CD4-positive, alpha-beta T cell (primary cell): ENCODE data around the gene CREB3L1. TPM values are rescaled to one million over a fixed set of nuclear protein-coding genes. Genes with fewer than 3 reads are reported as not detected.

ENCODE experiments used
- ATAC-seq: fragments of 200-7000 bp; cut with Tn5 transposase; one replicate; pipeline ENCODE4 v1.10.0; 2022; ENCODE audit warnings: mild to moderate bottlenecking; ENCODE audit not compliant: poor library complexity
- CTCF ChIA-PET: fragments of 350-600 bp; sonication (Branson Sonifier 250); formaldehyde crosslinking; loops from one replicate; lab custom pipeline; 2021; ENCODE audit warnings: antibody characterized with exemption, inconsistent platforms; lab: Charles Lee
- POLR2A ChIA-PET: fragments of 350-600 bp; sonication (Branson Sonifier 250); formaldehyde crosslinking; loops from one replicate; lab custom pipeline; 2021; ENCODE audit warnings: antibody characterized with exemption, inconsistent platforms; lab: Charles Lee
- DNase-seq, 14 experiments: peaks; one replicate each; pipeline ENCODE4 v3.0.0-alpha.2; 2013 to 2020; ENCODE audit warnings: mixed read lengths in 2 of 14
- H3K27ac ChIP-seq, 2 donors: one replicate each; pipeline versions ENCODE4 v1.5.1 to v1.7.0; 2013; ENCODE audit warnings: low read length in 2 of 2, low read depth in 1 of 2, mild to moderate bottlenecking in 1 of 2
- H3K27me3 ChIP-seq, 2 experiments: 1 replicate in 1 of 2; 2 replicates in 1 of 2; pipeline versions ENCODE4 v1.6.1 to v1.7.0; 2013; ENCODE audit warnings: low read length in 2 of 2, control low read depth in 1 of 2, mild to moderate bottlenecking in 1 of 2, moderate library complexity in 1 of 2; ENCODE audit not compliant: insufficient read depth in 2 of 2, control insufficient read depth in 1 of 2
- H3K36me3 ChIP-seq: one replicate; pipeline ENCODE4 v1.6.1; 2013; ENCODE audit warnings: low read length, control low read depth; ENCODE audit not compliant: insufficient read depth
- H3K4me1 ChIP-seq: one replicate; pipeline ENCODE4 v1.6.1; 2013; ENCODE audit warnings: low read length, control low read depth; ENCODE audit not compliant: insufficient read depth
- H3K4me3 ChIP-seq: one replicate; pipeline ENCODE4 v1.5.1; 2013; ENCODE audit warnings: mild to moderate bottlenecking, low read length, moderate library complexity
- H3K9me3 ChIP-seq, 2 experiments: 1 replicate in 1 of 2; 2 replicates in 1 of 2; pipeline versions ENCODE4 v1.6.1 to v1.7.0; 2013; ENCODE audit warnings: low read length in 2 of 2, mild to moderate bottlenecking in 2 of 2, control low read depth in 1 of 2, moderate library complexity in 1 of 2; ENCODE audit not compliant: control insufficient read depth in 1 of 2, insufficient read depth in 1 of 2
- H3K27ac Mint-ChIP-seq: one replicate; pipeline ENCODE4 v1.8.0; 2020; ENCODE audit warnings: mixed read lengths
- H3K27me3 Mint-ChIP-seq: one replicate; pipeline ENCODE4 v1.8.0; 2021; ENCODE audit warnings: mixed read lengths
- H3K36me3 Mint-ChIP-seq: one replicate; pipeline ENCODE4 v1.8.0; 2021; ENCODE audit warnings: low read depth, mixed read lengths
- H3K4me1 Mint-ChIP-seq: one replicate; pipeline ENCODE4 v1.8.0; 2021; ENCODE audit warnings: low read depth, mixed read lengths
- H3K4me3 Mint-ChIP-seq: one replicate; pipeline ENCODE4 v1.8.0; 2020; ENCODE audit warnings: mild to moderate bottlenecking, mixed read lengths
- H3K9me3 Mint-ChIP-seq: one replicate; pipeline ENCODE4 v1.8.0; 2020; ENCODE audit warnings: mixed read lengths
- CTCF ChIP-seq: fragments of 200-600 bp; IDR thresholded peaks from one replicate; pipeline ENCODE4 v1.8.0; 2022; ENCODE audit warnings: antibody characterized with exemption, mild to moderate bottlenecking
- intact Hi-C, 2 experiments: fragments of 100-400 bp; cut with DNase I in 1 of 2; cut with micrococcal nuclease in 1 of 2; formaldehyde crosslinking; loops; one replicate each; pipeline versions ENCODE4 v1.15.1 to v1.9.0; 2023 to 2025; cut with DNase I, micrococcal nuclease
- total RNA-seq, 174 experiments: library from RNA in 2 of 174; stranded (reverse) in 2 of 174; gene quantifications; one replicate each; pipeline ENCODE4 v1.2.3 and lab custom pipeline; 2021 to 2026

Gene CREB3L1
- total RNA-seq, 2 experiments from 2014 or later: not detected

GRCh38 chr11:46309814-46310259 lies 32.4 kb downstream of the CREB3L1 start:
- H3K4me3 ChIP-seq: no peak overlapping the region
- Mint-ChIP-seq H3K4me1 (peaks cover 5% of the 10 kb centered on the region), H3K9me3 (no peaks in the 10 kb centered on the region), H3K4me3 (no peak overlapping the region), H3K36me3 (no peaks in the 10 kb centered on the region), H3K27ac (no peak overlapping the region), H3K27me3 (no peaks in the 10 kb centered on the region)
- no peaks in the 10 kb centered on the region for H3K27me3 ChIP-seq
- no peaks in the 10 kb centered on the region for H3K36me3 ChIP-seq
- ChIA-PET POLR2A (interaction anchor here (0.7 to 1.4 kb wide), 4 partner anchors 9 to 74 kb away, joined by 3 to 5 read pairs (median 3); no protein-coding TSS in a partner anchor), CTCF (interaction anchor here (1.3 to 3.2 kb wide), 5 partner anchors 21 to 70 kb away, joined by 3 to 21 read pairs (median 9); partner anchors contain the start of gene DGKZ)
- no peak overlapping the region for H3K27ac ChIP-seq
- TF ChIP-seq CTCF: no peak
- intact Hi-C loops: loop anchor here in 1 of 2 experiments (2.0 to 10.0 kb wide), 3 partner anchors 63 to 345 kb away; partner anchors contain the start of gene PHF21A
- no peaks in the 10 kb centered on the region for H3K9me3 ChIP-seq
- ATAC-seq (no peak), DNase-seq (peak in 3 of 14 experiments; percentile 10 to 39 (median 26))
- H3K4me1 ChIP-seq: peaks cover 9% of the 10 kb centered on the region

- Histone ChIP-seq H3K4me3 (no peak overlapping the region), H3K27ac (no peak overlapping the region), H3K36me3 (no peaks in the 10 kb centered on the region), H3K9me3 (no peaks in the 10 kb centered on the region), H3K27me3 (no peaks in the 10 kb centered on the region), H3K4me1 (peaks cover 31% of the 10 kb centered on the region)
- no peak overlapping the region for H3K27ac Mint-ChIP-seq
- H3K9me3 Mint-ChIP-seq: no peaks in the 10 kb centered on the region
- CTCF ChIA-PET: interaction anchor here (0.8 to 1.7 kb wide), 3 partner anchors 16 to 77 kb away, joined by 3 to 6 read pairs (median 5); no protein-coding TSS in a partner anchor
- intact Hi-C loops: loop anchor here (2.0 to 5.0 kb wide), 2 partner anchors 16 to 52 kb away; no protein-coding TSS in a partner anchor
- peak; percentile 97 for TF ChIP-seq CTCF
- peak; percentile 59 to 86 (median 70) for DNase-seq
- H3K4me1 Mint-ChIP-seq: peaks cover 23% of the 10 kb centered on the region
- no peak overlapping the region for H3K4me3 Mint-ChIP-seq
- no peaks in the 10 kb centered on the region for H3K27me3 Mint-ChIP-seq
- peak; percentile 81 for ATAC-seq
- no peaks in the 10 kb centered on the region for H3K36me3 Mint-ChIP-seq
- POLR2A ChIA-PET: interaction anchor here (1.1 to 1.4 kb wide), 2 partner anchors 15 to 20 kb away, joined by 4 read pairs; no protein-coding TSS in a partner anchor
These were observed 37.7 kb downstream of the CREB3L1 start for GRCh38 chr11:46315033-46315738.

- Histone ChIP-seq H3K27ac (no peak overlapping the region), H3K9me3 (no peaks in the 10 kb centered on the region), H3K36me3 (no peaks in the 10 kb centered on the region), H3K4me1 (peaks cover 31% of the 10 kb centered on the region), H3K4me3 (no peak overlapping the region), H3K27me3 (no peaks in the 10 kb centered on the region)
- TF ChIP-seq CTCF: no peak
- H3K9me3 Mint-ChIP-seq: no peaks in the 10 kb centered on the region
- H3K4me1 Mint-ChIP-seq: peaks cover 23% of the 10 kb centered on the region
- H3K4me3 Mint-ChIP-seq: no peak overlapping the region
- no peaks in the 10 kb centered on the region for H3K27me3 Mint-ChIP-seq
- ATAC-seq (no peak), DNase-seq (peak in 1 of 14 experiments; percentile 10)
- POLR2A ChIA-PET: interaction anchor here (1.1 to 1.4 kb wide), 2 partner anchors 15 to 20 kb away, joined by 4 read pairs; no protein-coding TSS in a partner anchor
- no peak overlapping the region for H3K27ac Mint-ChIP-seq
- CTCF ChIA-PET: interaction anchor here (0.8 to 1.7 kb wide), 3 partner anchors 15 to 78 kb away, joined by 3 to 6 read pairs (median 5); no protein-coding TSS in a partner anchor
- H3K36me3 Mint-ChIP-seq: no peaks in the 10 kb centered on the region
- intact Hi-C loops: loop anchor here (2.0 to 5.0 kb wide), 2 partner anchors 15 to 51 kb away; no protein-coding TSS in a partner anchor
These were observed 38.5 kb downstream of the CREB3L1 start for GRCh38 chr11:46315783-46316563.
